GM13977 (cell line): Measurements from ENCODE around the gene CEND1.

Experiments
- DNase-seq: peaks from one replicate; pipeline ENCODE4 v3.0.0; 2012; ENCODE audit warnings: low spot score
- CTCF ChIP-seq: IDR thresholded peaks from 2 replicates; pipeline ENCODE4 v1.5.1; 2012; ENCODE audit warnings: mild to moderate bottlenecking, control low read depth; ENCODE audit not compliant: insufficient read depth; ENCODE audit errors: extremely low read depth, missing control alignments
- in situ Hi-C: fragments of 300-500 bp; cut with MboI; formaldehyde crosslinking; loops from one replicate; pipeline ENCODE4 v1.12.0; 2022; ENCODE audit warnings: low sequenced_read_pairs, low pct_unique_long_range_greater_than_20kb, mixed read lengths, inconsistent platforms; ENCODE audit not compliant: unreplicated experiment

Gene CEND1

GRCh38 chr11:765802-766091 lies 24.1 kb downstream of the CEND1 start:
- DNase-seq: no peak
- in situ Hi-C loops: no loop called here
- no peak for TF ChIP-seq CTCF

- in situ Hi-C loops: no loop called here
- TF ChIP-seq CTCF: peak; percentile 73
- peak; percentile 77 for DNase-seq
These were observed 24.7 kb downstream of the CEND1 start for GRCh38 chr11:765025-765801.

- no peak for DNase-seq
- in situ Hi-C loops: no loop called here
- no peak for TF ChIP-seq CTCF
These were observed 25.4 kb downstream of the CEND1 start for GRCh38 chr11:764322-765024.

GRCh38 chr11:763549-764321 lies 26.2 kb downstream of the CEND1 start:
- in situ Hi-C loops: no loop called here
- TF ChIP-seq CTCF: no peak

GRCh38 chr11:763073-763463 lies 26.8 kb downstream of the CEND1 start:
- no peak for TF ChIP-seq CTCF
- in situ Hi-C loops: no loop called here
- no peak for DNase-seq

More at GRCh38 chr11:763549-764321, 26.2 kb downstream of the CEND1 start:
- DNase-seq: no peak

- TF ChIP-seq CTCF: peak; percentile 34
- DNase-seq: peak; percentile 17
- in situ Hi-C loops: no loop called here
These were observed 27.3 kb downstream of the CEND1 start for GRCh38 chr11:762421-763072.
